K562 (cell line): Measurements from ENCODE around the gene ITGB2. TPM values are rescaled to one million over a fixed set of nuclear protein-coding genes. Genes with fewer than 3 reads are reported as not detected.

Source experiments
- ATAC-seq: fragments of 200-7000 bp; cut with Tn5 transposase; 3 replicates; pipeline ENCODE4 v1.9.1; 2020; ENCODE audit warnings: moderate library complexity
- BruUV-seq: library from RNA; stranded (reverse); fragments of 400-500 nt; replicated peaks from 2 replicates; lab custom pipeline; 2021; lab: Mats Ljungman, UMichigan
- CTCF ChIA-PET: fragments of 300-600 bp; formaldehyde crosslinking; extraction: SDS; loops from one replicate; lab custom pipeline; 2021; ENCODE audit warnings: low intra/inter-chr PET ratio; lab: Yijun Ruan, JAX
- POLR2A ChIA-PET: fragments of 300-600, 350-650 bp; sonication (Branson Sonifier 250); formaldehyde crosslinking; extraction: SDS; loops from one replicate; lab custom pipeline; 2021; ENCODE audit warnings: antibody characterized with exemption, inconsistent platforms; lab: Yijun Ruan, JAX
- DNase-seq, 4 experiments: peaks; one replicate each; pipeline versions ENCODE4 v3.0.0 to v3.0.0-alpha.2; 2011 to 2018; ENCODE audit warnings: low spot score in 3 of 4, mixed read lengths in 3 of 4; ENCODE audit errors: extremely low read depth in 1 of 4
- FAIRE-seq: peaks from 2 replicates; lab custom pipeline; 2011; peaks lifted over from hg19 to GRCh38; lab: Jason Lieb, UNC
- H2AFZ ChIP-seq: 2 replicates; pipeline ENCODE4 v1.6.0; 2011; ENCODE audit warnings: low read depth, low read length, control low read depth, inconsistent platforms
- H3K27ac ChIP-seq: fragments of 200-600 bp; 3 replicates; pipeline ENCODE4 v1.8.0; 2011; ENCODE audit warnings: low read depth, mild to moderate bottlenecking, control low read depth, inconsistent platforms, low read length, moderate library complexity, mixed read lengths; ENCODE audit errors: extremely low read depth
- H3K27me3 ChIP-seq, 2 experiments: fragments of 300-600 bp in 1 of 2; 2 replicates in 1 of 2; 3 replicates in 1 of 2; pipeline versions ENCODE4 v1.6.0 to v1.8.0; 2011; ENCODE audit warnings: inconsistent platforms in 2 of 2, low read length in 2 of 2, mild to moderate bottlenecking in 1 of 2, mixed read lengths in 1 of 2, moderate library complexity in 1 of 2; ENCODE audit not compliant: control insufficient read depth in 2 of 2, insufficient read depth in 2 of 2
- H3K36me3 ChIP-seq: fragments of 300-600 bp; 3 replicates; pipeline ENCODE4 v1.8.0; 2011; ENCODE audit warnings: mild to moderate bottlenecking, low read length, inconsistent platforms; ENCODE audit not compliant: control insufficient read depth, insufficient read depth
- H3K4me1 ChIP-seq, 2 experiments: fragments of 200-600 bp in 1 of 2; replicated peaks in 1 of 2; 2 replicates in 1 of 2; 3 replicates in 1 of 2; pipeline versions ENCODE4 v1.5.1 to v1.8.0; 2011; ENCODE audit warnings: inconsistent platforms in 2 of 2, low read length in 2 of 2, mild to moderate bottlenecking in 1 of 2, mixed read lengths in 1 of 2, moderate library complexity in 1 of 2; ENCODE audit not compliant: control insufficient read depth in 2 of 2, insufficient read depth in 2 of 2
- H3K4me2 ChIP-seq: 2 replicates; pipeline ENCODE4 v1.6.1; 2011; ENCODE audit warnings: low read length, control low read depth, inconsistent platforms, mixed read lengths; ENCODE audit not compliant: insufficient read depth
- H3K4me3 ChIP-seq: fragments of 200-600 bp; sonication (generic), shearing (Covaris generic); 2 replicates; pipeline ENCODE4 v1.5.1; 2016; ENCODE audit warnings: control low read depth, inconsistent platforms
- H3K79me2 ChIP-seq: fragments of 200-600 bp; 3 replicates; pipeline ENCODE4 v1.8.0; 2011; ENCODE audit warnings: low read length, inconsistent platforms; ENCODE audit not compliant: control insufficient read depth, insufficient read depth
- H3K9ac ChIP-seq, 2 experiments: 2 replicates each; pipeline versions ENCODE4 v1.6.0 to v1.6.1; 2011; ENCODE audit warnings: low read depth in 2 of 2, low read length in 2 of 2, control low read depth in 1 of 2, inconsistent platforms in 1 of 2, mild to moderate bottlenecking in 1 of 2, mixed read lengths in 1 of 2; ENCODE audit not compliant: insufficient read depth in 1 of 2
- H3K9me1 ChIP-seq: one replicate; pipeline ENCODE4 v1.6.0; 2011; ENCODE audit warnings: inconsistent platforms, mild to moderate bottlenecking, low read length, moderate library complexity; ENCODE audit not compliant: control insufficient read depth, insufficient read depth
- H3K9me3 ChIP-seq: replicated peaks from 2 replicates; pipeline ENCODE4 v1.5.1; 2011; ENCODE audit warnings: low read depth, low read length, inconsistent platforms; ENCODE audit not compliant: control insufficient read depth, insufficient read depth
- H4K20me1 ChIP-seq: replicated peaks from 2 replicates; pipeline ENCODE4 v1.6.1; 2011; ENCODE audit warnings: low read length, inconsistent platforms, mixed read lengths; ENCODE audit not compliant: control insufficient read depth, insufficient read depth
- TGIF2 ChIP-seq: sonication (generic); formaldehyde crosslinking; IDR thresholded peaks from 2 replicates; pipeline ENCODE4 v1.8.1; 2022; ENCODE audit warnings: mild to moderate bottlenecking, missing genetic modification reagents, moderate library complexity
- ZNF778 ChIP-seq: fragments of 450-650 bp; formaldehyde crosslinking; IDR thresholded peaks from 2 replicates; pipeline ENCODE4 v1.4.0; 2020; ENCODE audit warnings: mild to moderate bottlenecking, moderate library complexity
- WGBS: fragments of 100-300 bp; shearing (Covaris generic); methylation state at CpG from one replicate; pipeline ENCODE4 v1.1.6; 2016; ENCODE audit warnings: low coverage, mixed read lengths; ENCODE audit not compliant: insufficient coverage; ENCODE audit errors: missing lambda C conversion rate; 5-methylcytosine and 5-hydroxymethylcytosine counted together
- in situ Hi-C: fragments of 300-500 bp; cut with MboI; formaldehyde crosslinking; loops from 4 replicates; pipeline ENCODE4 v1.15.0; 2018; ENCODE audit warnings: inconsistent platforms, mixed read lengths
- intact Hi-C: fragments of 100-400 bp; cut with micrococcal nuclease; formaldehyde crosslinking; loops from 2 replicates; pipeline ENCODE4 v1.14.2; 2022
- polyA plus RNA-seq, 8 experiments: library from polyadenylated mRNA; depleted of rRNA in 4 of 8; stranded (reverse) in 5 of 8; unstranded in 3 of 8; fragments of >200 nt; fragmentation: Nextera tagmentation in 2 of 8; fragmentation: Illumina TruSeq in 1 of 8; extraction: Ambion mirVana in 2 of 8; extraction: Trizol in 1 of 8; gene quantifications; 2 replicates each; pipeline versions ENCODE4 v1.2.1 to v1.2.3, GENCODE V29; 2011 to 2014; ENCODE audit warnings: inconsistent platforms in 1 of 8, missing spikeins in 1 of 8
- total RNA-seq, 7 experiments: library from RNA; depleted of rRNA in 6 of 7; stranded (reverse); fragments of >200 nt in 6 of 7; fragmentation: Illumina TruSeq in 2 of 7; extraction: Trizol in 2 of 7; gene quantifications; 2 replicates each; pipeline versions ENCODE4 v1.2.1 to v1.2.3, GENCODE V29; 2011 to 2021; ENCODE audit warnings: low replicate concordance in 1 of 7
- TF ChIP-seq, protein P1 (sequence below): sonication (generic); formaldehyde crosslinking; IDR thresholded peaks from 2 replicates; pipeline ENCODE4 v1.8.0; 2022; ENCODE audit warnings: missing genetic modification reagents, mild to moderate bottlenecking, moderate library complexity, borderline replicate concordance
- TF ChIP-seq, protein P2 (sequence below): sonication (generic); formaldehyde crosslinking; IDR thresholded peaks from 2 replicates; pipeline ENCODE4 v1.9.0; 2022; ENCODE audit warnings: mild to moderate bottlenecking, missing genetic modification reagents
- TF ChIP-seq, protein P3 (sequence below): fragments of 250-450 bp; sonication (Bioruptor Pico); IDR thresholded peaks from 2 replicates; pipeline ENCODE4 v1.9.0; 2021; ENCODE audit warnings: mild to moderate bottlenecking, inconsistent platforms

The ITGB2 gene
- total and polyA plus RNA-seq, 9 of the 15 experiments (the other 6 are each of a cell fraction or from before 2014, with no cell fraction given): 0.07 to 1.3 (median 0.51) TPM; not detected in 2

DNA sequence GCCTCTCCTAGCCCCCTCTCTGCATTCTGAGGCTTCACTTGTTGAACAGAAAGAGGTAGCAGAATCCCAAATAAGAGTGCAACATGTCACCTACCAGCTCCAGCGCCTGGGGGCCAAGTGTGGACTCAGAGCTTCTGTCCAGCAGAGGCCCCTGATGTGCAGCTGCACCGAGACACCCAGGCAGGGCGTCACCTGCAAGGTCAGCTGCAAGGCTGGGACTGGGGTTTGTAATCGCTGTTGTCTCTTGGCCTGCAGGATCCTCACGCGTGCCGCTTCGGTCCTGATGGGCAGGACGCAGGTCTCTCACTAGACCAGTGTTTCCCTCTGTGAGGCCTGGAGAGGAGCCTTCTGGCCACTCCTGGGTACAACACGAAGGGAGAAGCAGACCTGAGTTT is 14.8 kb upstream of the ITGB2 start (continued):
- TF ChIP-seq, protein P1, sequence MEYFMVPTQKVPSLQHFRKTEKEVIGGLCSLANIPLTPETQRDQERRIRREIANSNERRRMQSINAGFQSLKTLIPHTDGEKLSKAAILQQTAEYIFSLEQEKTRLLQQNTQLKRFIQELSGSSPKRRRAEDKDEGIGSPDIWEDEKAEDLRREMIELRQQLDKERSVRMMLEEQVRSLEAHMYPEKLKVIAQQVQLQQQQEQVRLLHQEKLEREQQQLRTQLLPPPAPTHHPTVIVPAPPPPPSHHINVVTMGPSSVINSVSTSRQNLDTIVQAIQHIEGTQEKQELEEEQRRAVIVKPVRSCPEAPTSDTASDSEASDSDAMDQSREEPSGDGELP (CRISPR knock-in tag): peak; percentile 41; the same call in 1 of the 2 replicates

DNA sequence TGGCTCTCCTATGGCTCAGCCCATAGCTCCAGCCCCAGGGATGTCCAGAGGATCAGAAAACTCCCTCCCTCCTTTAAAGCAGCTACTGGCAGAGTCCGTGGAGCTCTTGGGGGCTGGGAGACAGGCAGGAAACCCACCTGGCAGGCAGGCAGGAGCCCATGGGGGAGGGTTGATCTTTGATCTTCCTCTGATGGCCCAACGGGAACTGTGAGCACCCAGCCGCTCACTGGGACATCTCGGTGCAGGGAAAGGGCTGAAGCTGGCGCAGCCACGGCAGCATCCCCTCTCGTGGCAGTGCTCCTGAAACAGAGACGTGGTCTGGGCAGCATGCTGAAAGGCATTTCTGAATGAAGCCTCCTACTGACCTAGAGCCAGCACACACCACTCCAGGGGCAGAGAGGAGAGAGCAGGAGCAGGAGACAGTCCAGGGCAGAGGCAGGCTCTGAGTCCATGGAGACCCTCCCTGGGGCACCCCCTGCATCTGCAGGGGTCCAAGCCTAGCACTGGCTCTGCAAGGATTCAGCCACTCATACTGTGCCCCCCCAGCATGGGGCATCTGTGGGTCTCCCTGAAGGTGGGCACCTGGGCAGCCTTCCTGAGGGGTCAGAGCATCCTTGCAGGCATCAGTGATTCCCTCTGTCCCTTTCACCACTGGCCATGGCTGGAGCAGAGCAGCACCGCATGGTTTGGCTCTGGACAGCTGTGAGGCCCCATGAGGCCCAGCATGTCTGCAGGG is 14.3 kb upstream of the ITGB2 start:
- TF ChIP-seq ZNF778 (no peak), TGIF2 (CRISPR knock-in tag) (no peak)
- TF ChIP-seq, protein P2, sequence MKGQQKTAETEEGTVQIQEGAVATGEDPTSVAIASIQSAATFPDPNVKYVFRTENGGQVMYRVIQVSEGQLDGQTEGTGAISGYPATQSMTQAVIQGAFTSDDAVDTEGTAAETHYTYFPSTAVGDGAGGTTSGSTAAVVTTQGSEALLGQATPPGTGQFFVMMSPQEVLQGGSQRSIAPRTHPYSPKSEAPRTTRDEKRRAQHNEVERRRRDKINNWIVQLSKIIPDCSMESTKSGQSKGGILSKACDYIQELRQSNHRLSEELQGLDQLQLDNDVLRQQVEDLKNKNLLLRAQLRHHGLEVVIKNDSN (CRISPR knock-in tag): 0 out of 2 replicates have a peak, but pooled peaks have one; percentile 18
- TF ChIP-seq, protein P3, sequence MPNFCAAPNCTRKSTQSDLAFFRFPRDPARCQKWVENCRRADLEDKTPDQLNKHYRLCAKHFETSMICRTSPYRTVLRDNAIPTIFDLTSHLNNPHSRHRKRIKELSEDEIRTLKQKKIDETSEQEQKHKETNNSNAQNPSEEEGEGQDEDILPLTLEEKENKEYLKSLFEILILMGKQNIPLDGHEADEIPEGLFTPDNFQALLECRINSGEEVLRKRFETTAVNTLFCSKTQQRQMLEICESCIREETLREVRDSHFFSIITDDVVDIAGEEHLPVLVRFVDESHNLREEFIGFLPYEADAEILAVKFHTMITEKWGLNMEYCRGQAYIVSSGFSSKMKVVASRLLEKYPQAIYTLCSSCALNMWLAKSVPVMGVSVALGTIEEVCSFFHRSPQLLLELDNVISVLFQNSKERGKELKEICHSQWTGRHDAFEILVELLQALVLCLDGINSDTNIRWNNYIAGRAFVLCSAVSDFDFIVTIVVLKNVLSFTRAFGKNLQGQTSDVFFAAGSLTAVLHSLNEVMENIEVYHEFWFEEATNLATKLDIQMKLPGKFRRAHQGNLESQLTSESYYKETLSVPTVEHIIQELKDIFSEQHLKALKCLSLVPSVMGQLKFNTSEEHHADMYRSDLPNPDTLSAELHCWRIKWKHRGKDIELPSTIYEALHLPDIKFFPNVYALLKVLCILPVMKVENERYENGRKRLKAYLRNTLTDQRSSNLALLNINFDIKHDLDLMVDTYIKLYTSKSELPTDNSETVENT (CRISPR knock-in tag): 0 out of 2 replicates have a peak, but pooled peaks have one; percentile 5
- H4K20me1 ChIP-seq: no peaks in the 10 kb centered on the region
- no peak overlapping the region for H2AFZ ChIP-seq
- no peaks in the 10 kb centered on the region for H3K9me1 ChIP-seq
- 38% methylated on average over 9 of the region's 9 CpGs for WGBS
- DNase-seq (no peak), FAIRE-seq (no peak), ATAC-seq (no peak)
- H3K36me3 ChIP-seq: no peaks in the 10 kb centered on the region; the same call in 2 of the 3 replicates
- POLR2A ChIA-PET: interaction anchor here (0.6 to 2.8 kb wide), 6 partner anchors 10 to 196 kb away, joined by 3 to 14 read pairs (median 4); partner anchors contain the start of gene UBE2G2
- BruUV-seq: no TSS peak
- peaks cover 13 to 17% of the 10 kb centered on the region in 2 experiments for H3K27me3 ChIP-seq
- no peak overlapping the region for H3K27ac ChIP-seq
- peaks cover 12% of the 10 kb centered on the region for H3K79me2 ChIP-seq
- H3K9ac ChIP-seq: peak overlapping the region in 1 of 2 experiments; percentile 7; a peak in 1 of 4 replicates
- in situ Hi-C loops (loop anchor here (10.0 kb wide), 1 partner anchor 430 kb away; no protein-coding TSS in a partner anchor), intact Hi-C loops (no loop called here)
- peaks cover 7 to 43% of the 10 kb centered on the region in 2 experiments; a peak in 4 of 5 replicates for H3K4me1 ChIP-seq
- H3K4me2 ChIP-seq: no peak overlapping the region
- CTCF ChIA-PET: interaction anchor here (0.5 kb wide), 1 partner anchor 42 kb away, joined by 3 read pairs; no protein-coding TSS in a partner anchor
- H3K9me3 ChIP-seq: no peaks in the 10 kb centered on the region
- no peak overlapping the region for H3K4me3 ChIP-seq
